B cell (primary cell): ENCODE data around the gene SLC40A1.

Experiments used
- CTCF ChIP-seq: fragments of 200-600 bp; IDR thresholded peaks from one replicate; pipeline ENCODE4 v1.8.0; 2022; ENCODE audit warnings: antibody characterized with exemption, mild to moderate bottlenecking
- EZH2 ChIP-seq: IDR thresholded peaks from 2 replicates; pipeline ENCODE4 v1.6.1; 2012; ENCODE audit warnings: borderline replicate concordance, low read depth, mild to moderate bottlenecking, moderate library complexity, low read length; ENCODE audit not compliant: insufficient read depth, poor library complexity, severe bottlenecking

- TF ChIP-seq CTCF = no peak
- no peak for TF ChIP-seq EZH2
These were observed 33.2 kb upstream of the SLC40A1 start for GRCh38 chr2:189613650-189614420.
